T-helper 9 cell (primary cell): Measurements from ENCODE around the gene SHC1.
A peak's percentile ranks its signal among the peaks of the same experiment; 100 is the strongest.

Source experiments
- DNase-seq: peaks from one replicate; pipeline ENCODE4 v3.0.0-alpha.2; 2020

SHC1 gene

GRCh38 chr1:155008015-155008941 is 37.7 kb upstream of the SHC1 start:
- no peak for DNase-seq

- DNase-seq: no peak
Observed at GRCh38 chr1:155007251-155007828, 36.8 kb upstream of the SHC1 start.

- no peak for DNase-seq
Observed at GRCh38 chr1:155006601-155007101, 36.1 kb upstream of the SHC1 start.

GRCh38 chr1:155005076-155006011 is 34.8 kb upstream of the SHC1 start:
- DNase-seq: no peak

DNA sequence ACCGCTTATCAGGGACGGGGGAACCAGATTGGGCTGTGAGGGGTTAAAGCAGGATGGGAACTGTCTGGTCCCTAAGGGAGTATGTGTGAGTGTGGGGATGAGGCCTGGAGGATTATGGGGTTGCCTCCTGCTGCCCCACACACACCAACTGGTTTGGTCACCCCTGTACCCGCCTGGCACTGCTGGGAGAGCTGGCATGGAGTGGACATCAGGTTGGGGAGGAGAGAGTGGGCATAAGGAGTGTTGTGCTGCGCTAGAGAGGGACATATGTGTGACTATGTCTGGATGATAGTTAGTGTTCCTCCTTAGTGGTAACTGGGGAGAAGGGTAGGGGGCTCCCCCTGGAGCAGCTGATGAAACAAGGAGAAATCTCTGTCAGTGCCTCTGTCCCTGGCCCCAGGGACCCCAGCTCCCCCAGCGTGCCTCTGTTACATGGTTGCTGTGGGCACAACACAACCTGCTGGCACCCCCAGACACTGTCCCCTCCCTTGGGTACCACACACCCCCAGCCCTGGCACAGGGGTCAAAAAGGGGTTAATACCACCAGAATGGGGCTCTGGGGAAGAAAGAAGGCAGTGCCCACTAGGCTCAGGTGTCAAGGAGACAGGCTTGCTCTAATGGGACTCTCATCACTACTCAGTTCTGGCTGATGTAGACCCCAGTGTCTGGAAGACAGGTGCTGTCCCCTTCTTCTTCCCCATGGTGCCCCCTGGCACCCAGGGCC is 34.0 kb upstream of the SHC1 start:
- no peak for DNase-seq

DNA sequence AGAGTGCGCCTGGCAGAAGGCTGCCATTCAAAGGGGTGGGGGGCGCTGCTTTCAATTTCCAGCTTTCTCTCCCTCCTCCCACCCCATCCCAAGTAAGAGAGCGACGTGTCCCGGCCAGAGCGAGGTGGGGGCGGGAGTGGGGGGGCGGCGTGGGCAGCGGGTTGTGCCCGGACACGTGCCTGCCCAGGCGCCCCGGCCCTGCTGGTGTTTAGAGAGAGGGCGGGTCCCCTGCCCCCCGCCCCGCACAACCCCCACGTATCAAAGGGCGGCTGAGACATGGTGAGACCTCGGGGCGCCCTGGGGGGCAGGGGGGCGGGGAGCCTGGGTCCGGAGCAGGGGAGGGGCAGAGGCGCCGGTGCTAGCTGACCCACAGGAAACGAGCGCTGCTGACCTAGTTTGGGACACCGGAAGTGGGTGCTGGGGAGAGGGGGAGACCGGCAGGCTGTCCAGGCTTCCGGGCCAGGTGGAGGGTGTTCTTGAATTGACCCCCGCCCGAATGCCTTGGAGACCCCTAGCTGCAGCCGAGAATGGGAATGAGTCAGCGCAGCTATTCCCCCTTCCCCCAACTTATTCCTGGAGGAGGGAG is 33.3 kb upstream of the SHC1 start:
- no peak for DNase-seq

- no peak for DNase-seq
Observed at GRCh38 chr1:155003227-155003765, 32.7 kb upstream of the SHC1 start.

- DNase-seq: no peak
Observed at GRCh38 chr1:155002464-155003226, 32.1 kb upstream of the SHC1 start, which contains the start of gene ZBTB7B. Gene ZBTB7B, plus strand, starts transcription at chr1:155002802. Its CDS starts 11,859 bp downstream, at chr1:155014661.

- peak; percentile 97 for DNase-seq
Observed at GRCh38 chr1:155001675-155002463, 31.3 kb upstream of the SHC1 start.

- no peak for DNase-seq
Observed at GRCh38 chr1:155001425-155001674, 30.8 kb upstream of the SHC1 start.

DNA sequence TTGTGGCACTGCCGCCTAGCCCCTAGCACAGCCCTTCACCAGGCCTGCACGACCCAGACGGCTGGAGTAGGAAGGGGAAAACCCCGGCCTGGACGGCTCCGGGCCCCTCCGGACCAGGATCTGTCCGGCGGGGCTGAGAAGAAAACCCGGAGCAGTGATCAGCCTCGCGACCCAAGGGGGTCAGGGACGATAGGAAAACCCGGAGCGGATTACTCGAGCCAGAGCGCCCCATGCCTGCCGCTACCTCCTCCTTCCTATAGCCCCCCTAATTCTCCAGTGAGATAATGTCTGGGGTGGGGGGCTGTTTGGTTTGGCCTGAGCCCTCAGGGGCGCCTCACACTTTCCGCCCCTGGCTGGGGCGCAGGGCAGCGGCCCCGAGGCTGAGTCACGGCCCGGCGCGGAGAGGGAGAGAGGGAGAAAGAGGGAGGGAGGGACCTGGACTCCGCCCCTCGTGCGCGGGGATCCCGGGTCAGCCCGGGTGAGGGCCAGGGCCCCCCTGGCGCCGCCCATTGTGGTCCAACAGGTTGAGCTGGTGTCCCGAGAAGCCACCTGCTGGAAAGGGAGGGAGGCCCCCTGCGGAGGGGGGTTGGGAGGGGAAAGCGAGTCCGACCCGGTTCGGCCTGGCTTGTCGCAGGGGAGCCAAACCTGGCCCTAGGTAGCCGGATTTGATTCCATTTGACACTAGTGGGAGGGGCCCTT is 30.3 kb upstream of the SHC1 start:
- DNase-seq: peak; percentile 80

DNA sequence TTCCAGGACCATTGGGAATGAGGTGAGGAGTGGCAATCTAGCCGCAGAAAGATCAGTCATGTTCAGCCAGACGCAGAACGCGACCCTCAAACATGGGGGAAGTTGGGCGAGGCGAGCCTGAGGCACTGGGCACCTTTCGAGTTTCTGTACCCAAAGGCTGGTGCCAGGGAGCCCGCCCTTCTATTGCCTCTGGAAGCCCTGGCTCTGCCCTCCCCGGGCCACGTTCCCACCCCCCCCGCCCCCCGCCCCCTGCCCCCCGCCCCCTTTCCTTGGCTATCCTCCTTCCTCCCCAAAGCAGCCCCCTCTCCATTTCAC is 29.8 kb upstream of the SHC1 start:
- DNase-seq: no peak

- DNase-seq: peak; percentile 43
Observed at GRCh38 chr1:154999571-155000410, 29.2 kb upstream of the SHC1 start.

DNA sequence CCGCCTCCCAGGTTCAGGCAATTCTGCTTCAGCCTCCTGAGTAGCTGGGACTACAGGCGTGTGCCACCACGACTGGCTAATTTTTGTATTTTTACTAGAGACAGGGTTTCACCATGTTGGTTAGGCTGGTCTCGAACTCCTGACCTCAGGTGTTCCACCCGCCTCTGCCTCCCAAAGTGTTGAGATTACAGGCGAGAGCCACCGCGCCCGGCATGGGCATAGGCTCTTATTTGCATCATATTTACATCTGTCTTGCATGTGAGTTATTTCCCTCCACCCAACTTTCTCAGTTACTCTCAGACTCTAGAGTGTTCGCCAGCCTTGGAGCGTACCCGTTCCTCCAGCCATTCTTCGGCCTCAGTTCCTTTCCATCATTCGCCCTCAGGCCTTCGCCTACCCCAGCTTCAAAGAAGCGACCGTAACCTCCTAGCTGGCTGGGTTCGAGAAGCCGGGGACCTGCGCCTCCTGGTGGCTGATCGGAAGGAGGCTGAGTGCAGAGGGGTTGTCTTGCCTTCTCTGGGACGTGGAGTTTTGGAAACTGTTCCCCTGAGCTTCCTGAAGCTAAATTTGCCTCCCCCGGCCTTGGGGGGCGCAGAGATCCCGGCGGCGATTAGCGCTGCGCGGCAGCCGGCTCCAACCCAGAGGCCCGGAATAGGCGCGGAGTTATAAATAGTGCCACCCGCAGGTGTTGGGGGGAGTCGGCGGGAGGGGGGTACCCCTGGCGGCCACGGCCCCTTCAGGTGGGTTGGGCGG is 28.4 kb upstream of the SHC1 start:
- peak; percentile 47 for DNase-seq

- no peak for DNase-seq
Observed at GRCh38 chr1:154998201-154998780, 27.7 kb upstream of the SHC1 start.

DNA sequence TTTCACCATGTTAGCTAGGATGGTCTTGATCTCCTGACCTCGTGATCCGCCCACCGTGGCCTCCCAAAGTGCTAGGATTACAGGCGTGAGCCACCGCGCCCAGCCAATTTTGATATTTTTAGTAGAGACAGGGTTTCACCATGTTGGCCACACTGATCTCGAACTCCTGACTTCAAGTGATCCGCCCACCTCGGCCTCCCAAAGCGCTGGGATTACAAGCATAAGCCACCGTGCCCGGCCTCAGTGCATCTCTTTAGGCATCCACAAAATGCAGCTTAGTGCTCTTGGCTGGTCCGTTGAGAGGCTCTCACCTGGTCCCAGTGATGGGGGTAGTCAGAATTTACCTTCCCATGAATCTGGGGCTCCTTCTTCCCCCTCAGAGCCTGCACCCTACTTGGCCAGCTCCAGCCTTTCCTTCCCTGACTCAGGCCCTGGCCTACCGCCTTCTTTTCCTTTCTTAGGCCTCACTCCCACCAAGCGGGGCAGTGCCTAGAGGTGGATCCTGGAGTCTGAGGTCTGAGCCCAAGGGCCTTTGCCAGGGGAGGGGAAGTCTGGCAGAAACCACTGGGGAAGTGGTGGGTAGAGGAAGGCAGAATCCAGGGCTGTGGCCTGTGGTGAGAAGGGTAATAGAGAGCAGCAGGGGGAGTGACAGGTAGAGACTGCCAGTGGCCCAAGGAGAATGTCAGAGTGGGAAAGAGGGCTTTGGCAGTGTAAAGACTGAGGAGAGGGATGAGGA is 26.6 kb upstream of the SHC1 start:
- no peak for DNase-seq
